Measurements from ENCODE around the gene LAMC2.

GRCh38 chr1:183236158-183236725, 50.2 kb downstream of the LAMC2 start:
- TF ChIP-seq EP300 (IDR thresholded peaks at IDR 0.05) (no peak), POLR2A (IDR thresholded peaks at IDR 0.05) (no peak)
- TF ChIP-seq, protein P1, sequence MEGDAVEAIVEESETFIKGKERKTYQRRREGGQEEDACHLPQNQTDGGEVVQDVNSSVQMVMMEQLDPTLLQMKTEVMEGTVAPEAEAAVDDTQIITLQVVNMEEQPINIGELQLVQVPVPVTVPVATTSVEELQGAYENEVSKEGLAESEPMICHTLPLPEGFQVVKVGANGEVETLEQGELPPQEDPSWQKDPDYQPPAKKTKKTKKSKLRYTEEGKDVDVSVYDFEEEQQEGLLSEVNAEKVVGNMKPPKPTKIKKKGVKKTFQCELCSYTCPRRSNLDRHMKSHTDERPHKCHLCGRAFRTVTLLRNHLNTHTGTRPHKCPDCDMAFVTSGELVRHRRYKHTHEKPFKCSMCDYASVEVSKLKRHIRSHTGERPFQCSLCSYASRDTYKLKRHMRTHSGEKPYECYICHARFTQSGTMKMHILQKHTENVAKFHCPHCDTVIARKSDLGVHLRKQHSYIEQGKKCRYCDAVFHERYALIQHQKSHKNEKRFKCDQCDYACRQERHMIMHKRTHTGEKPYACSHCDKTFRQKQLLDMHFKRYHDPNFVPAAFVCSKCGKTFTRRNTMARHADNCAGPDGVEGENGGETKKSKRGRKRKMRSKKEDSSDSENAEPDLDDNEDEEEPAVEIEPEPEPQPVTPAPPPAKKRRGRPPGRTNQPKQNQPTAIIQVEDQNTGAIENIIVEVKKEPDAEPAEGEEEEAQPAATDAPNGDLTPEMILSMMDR (IDR thresholded peaks at IDR 0.05): no peak

All from ovary (tissue), 3 donors.